IPS-15b (cell line): Measurements from ENCODE around the gene NT5E.
"Not testable (repeated sequence)": the region's sequence is repeated elsewhere in the genome, so short reads cannot be mapped to it uniquely, and the experiment has no call there.

Experiments used
- H3K27me3 ChIP-seq: one replicate; pipeline ENCODE4 v1.6.1; 2013; ENCODE audit warnings: low read length; ENCODE audit not compliant: control insufficient read depth, insufficient read depth
- H3K36me3 ChIP-seq: one replicate; pipeline ENCODE4 v1.6.1; 2013; ENCODE audit warnings: low read length; ENCODE audit not compliant: control insufficient read depth, insufficient read depth
- H3K4me1 ChIP-seq: one replicate; pipeline ENCODE4 v1.6.1; 2013; ENCODE audit warnings: mild to moderate bottlenecking, low read length; ENCODE audit not compliant: control insufficient read depth, insufficient read depth
- H3K4me3 ChIP-seq: one replicate; pipeline ENCODE4 v1.5.1; 2013; ENCODE audit warnings: low read depth, low read length
- H3K9ac ChIP-seq: one replicate; pipeline ENCODE4 v1.6.1; 2013; ENCODE audit warnings: low read depth, mild to moderate bottlenecking, low read length
- H3K9me3 ChIP-seq: one replicate; pipeline ENCODE4 v1.6.1; 2013; ENCODE audit warnings: mild to moderate bottlenecking, low read length; ENCODE audit not compliant: control insufficient read depth, insufficient read depth

The NT5E gene

DNA sequence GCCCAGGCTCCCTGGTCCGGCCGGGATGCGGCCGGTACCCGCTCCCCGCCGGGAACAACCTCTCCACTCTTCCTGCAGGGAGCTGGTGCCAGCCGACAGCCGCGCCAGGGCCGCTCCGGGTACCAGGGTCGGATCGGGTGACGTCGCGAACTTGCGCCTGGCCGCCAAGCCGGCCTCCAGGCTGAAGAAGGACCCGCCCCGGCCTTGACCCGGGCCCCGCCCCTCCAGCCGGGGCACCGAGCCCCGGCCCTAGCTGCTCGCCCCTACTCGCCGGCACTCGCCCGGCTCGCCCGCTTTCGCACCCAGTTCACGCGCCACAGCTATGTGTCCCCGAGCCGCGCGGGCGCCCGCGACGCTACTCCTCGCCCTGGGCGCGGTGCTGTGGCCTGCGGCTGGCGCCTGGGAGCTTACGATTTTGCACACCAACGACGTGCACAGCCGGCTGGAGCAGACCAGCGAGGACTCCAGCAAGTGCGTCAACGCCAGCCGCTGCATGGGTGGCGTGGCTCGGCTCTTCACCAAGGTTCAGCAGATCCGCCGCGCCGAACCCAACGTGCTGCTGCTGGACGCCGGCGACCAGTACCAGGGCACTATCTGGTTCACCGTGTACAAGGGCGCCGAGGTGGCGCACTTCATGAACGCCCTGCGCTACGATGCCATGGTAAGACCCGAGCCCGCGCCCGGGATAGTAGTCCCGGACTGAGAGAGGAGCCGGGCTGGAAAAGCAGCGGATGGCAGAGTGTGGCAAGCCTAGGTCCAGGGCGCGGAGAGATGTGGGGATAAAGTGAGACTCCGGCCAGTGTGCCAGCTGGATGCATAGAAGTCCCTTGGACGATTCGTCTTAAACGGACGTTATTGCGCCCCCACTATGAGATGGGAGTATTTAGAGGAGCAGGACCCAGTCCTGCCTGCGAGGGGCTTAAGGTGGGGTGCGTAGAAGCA lies at the start of gene NT5E:
Gene NT5E (plus strand): TSS at position 266 of the 942 bp plus-strand sequence. CDS start 57 bp downstream, at position 323.
- peak within 1 kb of the TSS; percentile 80 for H3K4me3 ChIP-seq
- no peaks in the 10 kb centered on the region for H3K9me3 ChIP-seq
- peaks cover 66% of the 10 kb centered on the region for H3K27me3 ChIP-seq
- H3K36me3 ChIP-seq = no peaks in the 10 kb centered on the region
- no peaks in the 10 kb centered on the region for H3K4me1 ChIP-seq
- H3K9ac ChIP-seq = peak within 1 kb of the TSS; percentile 41

DNA sequence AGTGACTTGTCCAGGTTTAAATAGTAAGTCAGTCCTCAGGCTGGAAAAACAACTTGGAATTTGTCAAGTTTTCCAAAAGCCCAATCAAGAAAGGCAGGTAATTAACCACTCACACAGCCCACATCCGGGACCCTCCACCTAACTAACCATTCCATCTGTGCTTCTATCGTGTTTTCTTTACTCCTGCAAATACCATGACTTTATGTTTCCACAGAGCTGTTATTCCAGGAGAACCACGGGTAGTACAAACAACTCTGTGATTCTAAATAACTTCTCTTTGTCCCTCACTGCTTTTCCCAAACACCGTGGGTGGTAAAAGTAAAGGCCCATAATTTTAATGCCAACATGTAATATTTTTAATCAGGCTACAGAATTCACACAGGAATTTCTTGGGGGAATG lies 49.6 kb upstream of the NT5E start:
- Histone ChIP-seq H3K9me3 (no peaks in the 10 kb centered on the region), H3K4me1 (peaks cover 9% of the 10 kb centered on the region), H3K36me3 (no peaks in the 10 kb centered on the region), H3K27me3 (no peaks in the 10 kb centered on the region), H3K4me3 (no peak overlapping the region), H3K9ac (no peak overlapping the region)

DNA sequence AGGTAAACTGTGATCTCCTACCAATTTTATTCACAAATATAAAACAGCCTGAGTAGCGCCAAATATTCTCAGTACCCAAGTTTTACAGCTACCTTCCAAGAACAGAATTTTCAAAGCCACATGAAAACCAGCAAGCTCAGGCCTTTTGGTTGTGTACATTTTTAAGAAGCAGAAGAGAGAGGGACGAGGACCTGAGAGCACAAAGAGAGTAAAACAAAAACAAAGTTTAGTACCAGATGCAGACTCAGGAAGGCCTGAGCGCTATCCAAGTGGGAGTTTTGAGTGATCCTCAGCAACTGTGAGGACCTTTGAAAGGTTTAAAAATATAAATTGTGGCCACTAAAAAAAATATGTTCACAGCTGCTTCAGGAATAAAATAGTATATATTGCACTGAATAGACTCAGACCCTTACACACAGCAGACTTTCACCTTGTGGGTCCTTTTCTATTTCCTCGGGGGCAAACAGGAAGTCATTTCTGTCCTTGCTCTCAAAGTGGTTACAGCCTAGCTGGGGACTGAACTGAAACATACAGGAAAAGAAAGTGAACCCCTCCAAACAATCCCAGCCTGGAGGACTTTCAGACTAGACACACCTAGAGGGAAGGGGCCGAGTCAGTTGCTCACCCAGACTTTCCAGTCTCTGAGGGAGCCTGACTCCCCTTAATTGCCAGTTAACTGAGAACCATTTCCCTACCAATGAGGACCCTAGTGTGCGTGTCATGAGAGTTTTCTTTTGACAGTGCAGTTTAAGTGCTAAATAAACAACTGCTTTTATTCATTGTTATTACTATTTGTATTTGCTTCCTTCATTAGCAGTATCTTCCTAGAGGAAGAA lies 48.5 kb upstream of the NT5E start:
- no peak overlapping the region for H3K9ac ChIP-seq
- no peaks in the 10 kb centered on the region for H3K9me3 ChIP-seq
- H3K36me3 ChIP-seq = no peaks in the 10 kb centered on the region
- no peaks in the 10 kb centered on the region for H3K27me3 ChIP-seq
- H3K4me1 ChIP-seq = peaks cover 9% of the 10 kb centered on the region
- no peak overlapping the region for H3K4me3 ChIP-seq

DNA sequence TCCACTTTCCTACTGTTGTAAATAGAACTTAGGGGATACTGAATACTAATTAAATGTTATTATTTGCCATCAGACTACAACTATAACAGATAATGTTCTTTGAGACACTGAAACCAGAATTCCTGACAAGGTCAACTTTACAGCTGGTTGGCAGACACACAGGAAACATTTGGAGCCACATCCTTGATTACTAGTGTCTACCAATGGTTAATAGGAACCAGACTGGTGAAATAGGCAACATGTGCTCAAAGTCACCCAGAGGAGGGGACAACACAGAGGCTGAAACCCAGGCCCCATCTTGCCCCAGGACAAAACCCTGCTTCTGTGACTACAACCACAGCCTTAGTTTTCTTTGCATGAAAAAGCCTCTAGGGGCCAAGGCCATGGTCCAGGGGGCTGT lies 47.8 kb upstream of the NT5E start:
- no peak overlapping the region for H3K4me3 ChIP-seq
- H3K9me3 ChIP-seq = no peaks in the 10 kb centered on the region
- no peak overlapping the region for H3K9ac ChIP-seq
- no peaks in the 10 kb centered on the region for H3K36me3 ChIP-seq
- no peaks in the 10 kb centered on the region for H3K27me3 ChIP-seq
- peaks cover 9% of the 10 kb centered on the region for H3K4me1 ChIP-seq

DNA sequence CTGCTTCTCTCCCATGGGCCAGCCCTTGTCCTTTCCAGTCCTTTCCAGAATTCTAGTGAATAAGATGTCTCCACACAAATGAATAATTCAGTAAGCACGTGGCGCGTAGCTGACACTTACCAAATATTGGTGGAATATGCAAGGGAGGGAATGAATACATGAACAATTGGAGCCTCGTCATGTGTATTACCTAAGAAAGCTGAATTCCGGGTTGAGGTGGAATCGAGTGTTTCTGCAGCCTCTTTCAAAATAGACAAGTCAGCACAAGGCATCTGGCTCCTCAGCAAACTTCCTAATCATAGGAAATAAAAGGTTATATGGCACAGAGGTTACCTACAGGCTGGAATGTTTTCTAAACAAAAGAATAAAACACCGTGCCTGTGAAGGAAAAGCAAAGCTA lies 47.0 kb upstream of the NT5E start:
- Histone ChIP-seq H3K36me3 (no peaks in the 10 kb centered on the region), H3K9me3 (no peaks in the 10 kb centered on the region), H3K4me1 (peaks cover 9% of the 10 kb centered on the region), H3K4me3 (no peak overlapping the region), H3K27me3 (no peaks in the 10 kb centered on the region), H3K9ac (no peak overlapping the region)

DNA sequence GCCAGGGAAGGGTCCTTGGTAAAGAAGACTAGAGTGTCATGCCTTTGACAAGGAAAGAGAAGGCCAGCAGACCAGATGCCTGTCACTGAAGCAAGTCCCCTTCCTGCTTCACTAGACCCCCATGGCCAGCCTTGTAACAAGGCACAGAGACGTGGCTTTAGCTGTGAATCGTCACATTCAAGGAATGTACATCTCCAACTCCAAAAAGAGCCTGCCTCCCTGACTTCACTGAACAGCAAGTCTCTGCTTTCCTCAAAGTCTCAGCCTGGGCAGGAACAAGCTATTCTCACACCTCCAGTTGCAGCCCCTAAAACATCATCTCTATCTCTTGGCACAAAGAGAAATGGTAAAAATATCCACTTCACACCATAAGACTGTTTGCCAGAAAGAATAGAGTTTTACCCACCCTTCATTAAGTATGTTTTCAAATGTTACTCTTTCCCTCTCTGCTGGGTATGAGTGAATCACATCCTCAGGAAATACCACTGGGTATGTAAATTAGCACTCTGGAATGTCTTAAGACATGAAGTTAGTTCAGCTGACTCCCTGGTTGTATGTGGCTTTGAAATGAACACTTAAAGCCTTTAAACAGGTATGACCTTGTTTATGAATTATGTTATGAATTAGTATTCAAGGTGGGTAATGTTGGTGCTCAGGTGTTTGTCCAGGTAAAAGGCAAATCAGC lies 46.4 kb upstream of the NT5E start:
- Histone ChIP-seq H3K4me3 (no peak overlapping the region), H3K9ac (no peak overlapping the region), H3K27me3 (no peaks in the 10 kb centered on the region), H3K9me3 (no peaks in the 10 kb centered on the region), H3K36me3 (no peaks in the 10 kb centered on the region), H3K4me1 (peaks cover 9% of the 10 kb centered on the region)

DNA sequence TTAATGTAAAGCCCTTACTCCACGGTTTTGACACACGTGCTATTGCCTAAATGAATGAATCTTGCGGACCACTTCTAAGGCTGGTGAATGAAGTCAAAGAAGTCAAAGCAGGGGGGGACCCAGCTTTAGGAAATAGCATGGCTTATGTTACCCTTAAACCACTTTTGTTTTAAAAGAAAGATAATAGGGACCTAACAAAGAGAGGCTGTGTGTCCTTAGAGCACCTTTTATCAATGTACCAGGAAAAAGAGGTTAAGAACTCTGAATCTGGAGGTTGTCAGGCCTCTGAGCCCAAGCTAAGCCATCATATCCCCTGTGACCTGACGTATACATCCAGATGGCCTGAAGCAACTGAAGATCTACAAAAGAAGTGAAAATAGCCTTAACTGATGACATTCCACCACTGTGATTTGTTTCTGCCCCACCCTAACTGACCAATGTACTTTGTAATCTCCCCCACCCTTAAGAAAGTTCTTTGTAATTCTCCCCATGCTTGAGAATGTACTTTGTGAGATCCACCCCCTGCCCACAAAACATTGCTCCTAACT lies 45.8 kb upstream of the NT5E start:
- H3K9ac ChIP-seq, H3K36me3 ChIP-seq, H3K27me3 ChIP-seq, H3K4me3 ChIP-seq, H3K9me3 ChIP-seq, H3K4me1 ChIP-seq: not testable (repeated sequence)

DNA sequence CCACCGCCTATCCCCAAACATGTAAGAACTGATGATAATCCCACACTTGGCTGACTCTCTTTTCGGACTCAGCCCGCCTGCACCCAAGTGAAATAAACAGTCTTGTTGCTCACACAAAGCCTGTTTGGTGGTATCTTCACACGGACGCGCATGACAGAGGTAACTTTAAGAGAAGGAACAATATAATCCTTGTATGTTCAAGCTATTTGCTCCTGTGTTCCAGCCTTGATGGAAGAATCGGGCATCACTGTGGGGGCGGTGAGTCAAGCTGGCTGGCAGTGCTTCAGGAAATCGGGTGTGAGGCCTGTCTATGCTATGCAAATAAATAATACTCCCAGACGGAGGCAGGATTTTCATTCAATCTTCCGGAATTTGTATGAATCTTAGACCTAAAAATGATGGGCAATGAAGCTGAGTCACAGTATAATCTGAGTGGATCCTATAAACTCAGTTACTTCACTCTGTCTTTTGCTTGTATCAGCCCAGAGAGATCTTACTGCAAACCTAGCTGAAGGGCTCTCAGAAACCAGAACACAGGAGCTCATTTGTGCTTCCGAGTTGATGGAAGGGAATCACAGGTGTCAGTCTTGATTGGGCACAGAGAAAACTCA lies 45.2 kb upstream of the NT5E start:
- H3K9me3 ChIP-seq = no peaks in the 10 kb centered on the region
- H3K36me3 ChIP-seq = no peaks in the 10 kb centered on the region
- no peak overlapping the region for H3K4me3 ChIP-seq
- peaks cover 9% of the 10 kb centered on the region for H3K4me1 ChIP-seq
- H3K9ac ChIP-seq = no peak overlapping the region
- H3K27me3 ChIP-seq = no peaks in the 10 kb centered on the region

DNA sequence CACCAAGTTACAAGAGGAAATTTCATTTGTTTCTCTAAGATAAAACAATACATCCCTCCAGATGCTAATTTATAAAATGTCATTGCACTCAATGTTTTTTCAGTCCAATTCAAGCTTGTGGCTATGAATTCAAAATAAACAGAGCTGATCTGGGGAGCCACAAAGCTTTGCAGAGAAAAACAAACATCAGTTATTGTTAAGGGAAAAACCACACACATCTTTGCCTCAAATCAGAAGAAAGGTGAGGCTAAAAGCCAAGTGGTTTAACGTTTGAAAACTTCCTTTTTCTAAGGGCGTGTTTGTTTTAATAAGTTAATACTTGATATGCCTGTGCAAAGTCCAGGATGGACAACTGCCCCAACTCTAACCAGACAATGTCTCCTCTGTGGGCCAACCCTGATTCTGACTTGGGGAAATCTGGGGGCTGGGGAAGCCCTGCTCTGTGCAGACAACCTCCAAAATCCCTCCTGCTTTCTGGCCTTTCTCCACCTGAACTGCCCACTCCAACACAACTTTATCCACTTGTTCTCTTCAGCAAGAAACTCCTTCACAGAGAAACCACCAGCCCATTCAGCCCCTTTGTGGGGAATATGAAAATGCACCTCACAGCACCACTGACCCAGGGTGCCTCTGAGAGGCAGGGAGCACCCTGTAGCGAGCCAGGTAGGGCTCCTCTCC lies 44.6 kb upstream of the NT5E start:
- Histone ChIP-seq H3K4me3 (no peak overlapping the region), H3K9ac (no peak overlapping the region), H3K27me3 (no peaks in the 10 kb centered on the region), H3K36me3 (no peaks in the 10 kb centered on the region), H3K4me1 (peaks cover 9% of the 10 kb centered on the region), H3K9me3 (no peaks in the 10 kb centered on the region)

DNA sequence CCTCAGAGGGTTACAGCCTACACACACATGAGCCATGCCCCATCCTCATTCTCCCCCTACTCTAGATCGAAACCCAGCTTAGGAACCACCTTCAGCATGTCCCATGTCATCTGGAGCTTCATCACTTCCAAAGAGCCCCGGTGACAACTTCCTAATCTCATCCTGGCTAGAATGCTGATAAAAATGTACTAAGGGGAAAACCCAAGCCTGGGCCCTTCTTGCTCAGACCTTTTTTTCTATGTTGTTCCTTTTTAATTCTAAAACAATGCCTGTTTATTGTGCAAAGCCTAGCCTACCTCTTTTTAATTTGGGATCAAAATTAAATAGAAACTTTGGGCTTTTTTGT lies 44.1 kb upstream of the NT5E start:
- no peaks in the 10 kb centered on the region for H3K27me3 ChIP-seq
- no peak overlapping the region for H3K4me3 ChIP-seq
- no peak overlapping the region for H3K9ac ChIP-seq
- peaks cover 9% of the 10 kb centered on the region for H3K4me1 ChIP-seq
- H3K36me3 ChIP-seq = no peaks in the 10 kb centered on the region
- H3K9me3 ChIP-seq = no peaks in the 10 kb centered on the region

DNA sequence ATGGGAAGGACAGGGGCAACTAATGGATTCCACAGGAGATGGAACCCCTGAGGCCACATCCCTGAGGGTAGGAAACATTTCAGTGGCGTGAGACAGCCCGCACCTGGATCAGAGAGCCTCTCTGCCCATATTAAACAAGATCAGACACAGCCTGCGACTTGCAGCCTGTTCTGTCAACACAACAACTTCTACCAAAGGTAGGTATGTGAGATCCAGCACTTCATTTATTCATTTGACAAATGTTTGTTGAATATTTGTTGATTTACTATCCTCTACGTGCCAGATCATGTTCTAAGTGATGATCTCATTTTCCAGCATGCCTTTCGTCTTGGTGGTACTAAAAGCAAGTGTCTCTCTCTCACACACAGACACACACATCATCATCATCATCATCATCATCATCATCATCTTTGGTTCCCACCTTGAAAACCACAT lies 43.2 kb upstream of the NT5E start:
- Histone ChIP-seq H3K9ac (no peak overlapping the region), H3K4me3 (no peak overlapping the region), H3K27me3 (no peaks in the 10 kb centered on the region), H3K4me1 (peaks cover 9% of the 10 kb centered on the region), H3K9me3 (no peaks in the 10 kb centered on the region), H3K36me3 (no peaks in the 10 kb centered on the region)
